ENCODE measurements around the gene CASK.

Gene CASK

GRCh38 chrX:41827886-41828285 lies 95.5 kb downstream of the CASK start:
- no peak for DNase-seq

GRCh38 chrX:41825796-41826195 lies 97.6 kb downstream of the CASK start:
- DNase-seq, result no peak

DNA sequence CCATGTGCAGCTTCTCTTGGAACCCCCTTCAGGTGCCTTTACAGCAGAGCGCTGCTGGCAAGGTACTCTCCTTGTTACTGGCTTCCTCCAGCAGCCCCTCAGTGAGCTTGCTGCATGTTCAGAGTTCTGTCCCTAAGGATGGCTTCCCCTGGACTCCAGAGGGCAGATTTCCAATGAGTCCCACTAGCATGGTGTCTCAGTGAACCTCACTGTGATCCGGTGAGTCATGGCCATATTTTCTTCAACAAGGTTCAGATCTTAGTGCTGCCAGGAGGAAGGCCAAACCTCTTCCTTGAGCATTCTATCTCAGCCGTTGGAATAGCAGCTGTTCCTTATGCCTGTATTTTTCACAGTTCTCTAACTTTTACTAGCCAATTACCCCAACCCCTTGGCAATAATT lies 98.8 kb downstream of the CASK start:
- DNase-seq, result no peak

GRCh38 chrX:41823402-41823801 lies 100.0 kb downstream of the CASK start:
- no peak for DNase-seq

DNA sequence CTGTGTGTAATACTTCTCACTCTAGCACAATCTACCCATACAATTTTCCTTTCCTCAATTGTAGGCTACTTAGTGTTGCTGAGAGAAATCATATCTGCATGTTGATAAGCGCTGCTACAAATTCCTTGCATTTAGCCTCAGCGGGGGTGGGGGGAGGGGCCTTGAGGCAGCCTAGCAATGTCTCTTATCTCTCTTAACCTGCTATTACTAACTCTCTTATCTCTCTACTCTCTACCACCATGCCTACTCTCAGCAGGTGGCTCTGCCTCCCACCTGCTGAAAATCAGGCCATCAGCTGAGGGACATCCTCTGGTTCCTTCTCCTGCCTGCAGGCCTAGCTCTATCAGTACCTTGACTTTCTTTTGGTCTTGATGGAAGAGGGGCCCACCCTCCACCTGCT lies 100.5 kb downstream of the CASK start:
- DNase-seq, result no peak

DNA sequence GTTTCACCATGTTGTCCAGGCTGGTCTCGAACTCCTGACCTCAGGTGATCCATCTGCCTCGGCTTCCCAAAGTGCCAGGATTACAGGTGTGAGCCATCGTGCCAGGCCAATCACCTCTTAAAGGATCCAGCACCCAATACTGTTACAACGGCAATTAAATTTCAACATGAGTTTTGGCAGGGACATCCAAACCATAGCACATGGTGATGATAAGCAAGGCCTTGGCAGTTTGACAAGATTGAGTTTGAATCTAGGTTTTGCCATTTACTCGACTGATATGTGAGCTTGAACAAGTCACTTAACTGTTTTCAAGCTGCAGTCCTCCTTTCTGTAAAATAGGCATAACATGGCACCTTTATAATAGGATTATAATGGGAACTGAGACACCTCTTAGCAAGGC lies 115.3 kb downstream of the CASK start:
- no peak for DNase-seq

DNA sequence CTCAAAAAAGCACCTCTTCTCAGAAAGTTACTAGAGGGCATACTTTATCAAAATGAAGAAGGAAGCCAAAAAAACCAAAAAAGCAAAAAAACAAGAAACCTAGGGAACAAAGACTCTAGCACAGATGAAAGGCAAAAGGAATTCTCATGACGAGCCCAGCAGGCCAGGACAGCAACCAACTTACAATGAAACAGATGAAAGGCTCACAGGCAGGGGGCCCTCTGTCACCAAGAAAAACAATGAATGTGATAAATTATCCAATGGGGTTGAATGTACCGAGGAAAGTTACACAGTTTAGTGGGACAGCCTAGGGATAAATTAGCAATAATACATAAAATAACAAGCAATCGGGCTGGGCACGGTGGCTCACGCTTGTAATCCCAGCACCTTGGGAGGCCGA lies 120.4 kb downstream of the CASK start:
- DNase-seq, result no peak

- DNase-seq, result no peak
These were observed 123.7 kb downstream of the CASK start for GRCh38 chrX:41799661-41800060.

- DNase-seq, result no peak
These were observed 126.8 kb downstream of the CASK start for GRCh38 chrX:41796577-41796976.

DNA sequence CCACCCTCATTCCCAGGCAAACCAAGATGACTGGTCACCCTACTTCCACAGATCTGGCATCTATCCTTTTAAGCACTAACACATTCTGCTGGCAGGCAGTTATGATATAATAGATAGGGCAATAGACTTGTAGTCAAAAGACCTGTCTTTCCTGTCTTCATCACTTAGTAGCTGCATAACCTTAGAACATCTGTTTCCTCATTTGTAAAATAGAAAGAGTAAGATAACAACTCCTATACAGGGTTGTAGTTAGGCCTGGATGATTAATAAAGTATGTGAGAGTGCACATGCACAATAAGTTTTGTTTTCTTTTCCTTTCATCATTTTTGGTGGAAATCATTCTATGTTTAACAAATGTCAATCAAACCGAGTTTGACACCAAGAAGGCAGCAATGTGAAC lies 127.3 kb downstream of the CASK start:
- no peak for DNase-seq

DNA sequence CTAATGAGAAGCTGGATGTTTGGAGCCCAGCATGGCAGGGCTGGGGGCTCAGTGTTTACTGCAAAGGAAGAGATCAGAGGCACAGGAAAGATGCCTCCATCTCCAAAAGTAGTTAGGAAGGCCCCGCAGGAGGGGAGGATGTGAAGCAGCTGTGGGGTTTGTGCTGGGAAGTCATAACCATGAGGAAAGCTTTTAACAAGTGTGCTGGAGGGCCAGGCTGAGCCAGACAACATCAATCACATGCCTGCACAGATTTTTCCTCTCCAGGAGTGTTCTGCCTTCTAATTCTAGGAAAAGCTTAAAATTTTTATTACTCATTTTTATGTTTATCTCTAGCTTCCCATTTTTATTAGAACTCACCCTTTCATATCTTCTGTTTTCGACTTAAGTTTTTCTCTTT lies 134.0 kb downstream of the CASK start:
- DNase-seq, result no peak

DNA sequence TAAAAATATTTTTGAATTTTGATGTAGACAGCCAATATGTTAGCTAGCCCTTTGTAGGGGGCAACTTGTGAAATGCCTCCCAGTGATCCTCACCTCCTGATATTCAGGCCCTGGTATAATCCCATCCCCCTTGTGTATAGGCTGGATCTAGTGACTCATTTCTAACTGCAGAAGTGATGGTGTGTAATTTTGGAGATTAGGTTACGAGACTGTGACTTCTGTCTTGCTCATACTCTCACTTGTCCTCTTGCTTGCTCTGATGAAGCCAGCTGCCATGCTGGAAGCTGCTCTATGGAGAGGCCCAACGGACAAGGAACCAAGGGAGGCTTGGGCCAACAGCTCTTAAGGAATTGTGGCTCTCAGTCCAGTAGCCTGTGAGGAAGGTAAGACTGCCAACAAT lies 137.7 kb downstream of the CASK start:
- DNase-seq, result no peak

GRCh38 chrX:41781500-41781899 lies 141.9 kb downstream of the CASK start:
- DNase-seq, result no peak

DNA sequence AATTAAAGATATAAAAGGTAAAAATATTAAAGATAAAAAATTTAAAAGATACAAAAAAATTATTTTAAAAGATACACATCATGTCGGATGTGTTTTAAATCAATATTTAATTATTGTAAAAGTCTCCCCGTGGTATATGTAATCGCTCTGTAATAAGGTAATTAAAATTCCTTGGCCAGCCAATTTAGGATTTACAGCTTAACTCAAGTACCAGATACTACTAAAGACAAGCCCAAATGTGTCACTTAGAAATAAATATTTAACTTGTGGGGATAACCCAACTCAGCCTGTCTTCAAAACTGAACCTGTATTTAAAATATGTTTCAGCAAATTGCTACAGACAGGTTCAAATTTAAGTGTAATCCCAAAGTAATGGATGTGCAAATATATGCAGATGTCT lies 143.4 kb downstream of the CASK start:
- DNase-seq, result no peak

- DNase-seq, result no peak
These were observed 144.3 kb downstream of the CASK start for GRCh38 chrX:41779030-41779564.

DNA sequence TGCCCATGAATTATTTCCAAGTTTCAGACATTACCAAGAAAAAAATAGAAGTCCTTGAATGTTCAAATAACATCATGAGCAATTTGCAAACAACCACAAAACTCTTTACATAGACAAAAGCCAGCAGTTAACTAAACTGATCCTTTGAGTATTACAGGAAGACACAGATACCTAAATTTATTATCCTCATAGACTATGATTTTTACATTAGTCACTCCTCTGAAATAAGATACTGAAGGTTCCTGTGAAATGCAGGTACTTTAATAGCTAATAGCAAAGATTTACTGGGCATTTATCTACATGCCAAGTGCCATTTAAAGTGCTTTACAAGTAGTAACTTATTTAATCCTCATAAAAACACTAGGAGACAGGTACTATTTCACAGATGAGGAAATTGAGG lies 161.7 kb downstream of the CASK start:
- DNase-seq, result no peak

DNA sequence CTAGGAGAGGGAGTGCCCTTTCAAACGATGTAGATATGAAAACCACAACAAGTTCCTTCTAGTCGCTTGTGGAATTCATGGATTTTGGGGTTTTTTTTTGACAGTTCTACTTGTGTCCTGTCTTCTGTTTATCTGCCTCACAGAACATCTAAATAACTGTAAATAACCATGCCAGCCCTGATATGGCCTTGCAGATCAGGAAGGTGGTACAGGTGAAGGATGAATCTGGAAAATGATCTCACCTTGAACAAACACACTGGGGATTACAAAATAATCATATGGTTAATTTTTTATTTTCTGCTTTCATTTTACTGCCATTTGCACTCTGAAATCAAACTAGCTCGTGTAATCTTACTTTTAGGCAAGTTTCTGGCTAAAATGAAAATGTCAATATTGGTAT lies 162.2 kb downstream of the CASK start:
- no peak for DNase-seq

DNA sequence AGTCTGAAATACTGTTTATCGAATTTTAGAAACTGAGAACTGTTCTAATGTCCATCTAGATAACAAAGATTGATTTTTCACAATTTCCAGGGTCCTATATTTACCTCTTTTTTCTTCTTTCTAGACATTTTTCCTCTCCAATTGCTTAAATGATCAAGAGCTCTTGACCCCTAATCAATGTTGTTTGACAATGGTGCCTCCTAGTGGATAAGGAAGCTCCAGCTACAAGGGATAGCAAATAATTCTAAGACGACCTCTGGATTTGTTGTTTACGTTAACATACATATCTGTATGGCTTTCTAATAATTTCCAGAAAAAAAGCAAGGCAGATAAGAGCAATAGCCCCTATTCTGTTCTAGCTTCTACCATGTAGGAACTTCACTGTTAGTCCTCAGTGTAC lies 163.5 kb downstream of the CASK start:
- no peak for DNase-seq

DNA sequence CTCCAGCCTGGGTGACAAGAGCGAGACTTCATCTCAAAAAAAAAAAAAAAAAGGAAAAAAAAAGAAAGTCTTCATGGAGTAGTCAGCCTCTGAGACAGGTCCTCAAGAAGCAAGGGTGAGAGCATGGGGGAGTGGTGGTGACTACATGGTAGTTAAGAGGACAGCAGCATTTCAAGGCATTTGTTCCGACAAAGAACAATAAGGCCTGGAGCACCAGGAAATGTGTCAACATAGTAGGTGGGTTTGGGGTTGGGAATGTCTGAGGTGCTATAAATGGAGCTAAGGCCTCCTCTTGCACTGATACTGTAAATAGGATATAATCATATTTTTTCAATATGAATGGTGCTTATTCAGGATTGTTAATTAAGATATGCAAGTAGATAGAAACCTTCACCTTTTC lies 165.0 kb downstream of the CASK start:
- DNase-seq, result no peak

DNA sequence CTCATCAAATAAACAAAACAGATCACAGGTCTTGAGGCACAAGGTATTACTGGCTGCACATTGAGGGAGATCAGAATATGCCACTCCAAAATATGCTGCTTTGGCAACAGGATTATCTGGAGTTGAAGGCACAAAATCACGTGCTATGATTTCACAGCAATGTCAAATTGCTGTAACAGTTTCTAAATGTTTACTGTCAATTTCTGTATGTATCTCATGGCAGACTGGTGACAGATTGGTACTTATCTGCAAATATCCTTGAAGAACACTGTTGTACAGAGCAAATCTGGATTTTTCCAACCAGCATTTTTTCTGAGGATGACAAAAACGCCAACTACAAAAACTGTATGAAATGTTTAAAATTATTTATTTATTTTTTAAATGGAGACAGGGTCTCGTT lies 172.6 kb downstream of the CASK start:
- DNase-seq, result no peak

DNA sequence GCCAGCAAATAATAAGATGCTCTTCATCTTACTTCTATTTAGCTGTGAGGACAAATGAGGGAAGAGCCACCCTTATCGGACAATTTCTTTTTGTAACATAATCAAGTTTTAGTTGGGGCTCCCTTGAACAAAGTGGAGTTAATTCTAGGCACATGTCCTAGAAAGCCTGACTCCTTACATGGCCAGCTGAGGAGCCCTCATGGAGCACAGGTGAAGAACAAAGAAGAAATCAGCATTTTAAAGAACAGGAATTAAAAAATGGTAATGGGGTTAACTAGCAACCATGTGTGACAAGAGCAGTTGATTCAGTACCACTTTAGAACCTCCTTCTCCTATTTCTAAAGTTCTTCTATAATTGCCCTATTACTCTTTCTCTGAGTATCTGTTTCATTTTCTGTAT lies 183.5 kb downstream of the CASK start:
- DNase-seq, result no peak

GRCh38 chrX:41737065-41737464 lies 186.3 kb downstream of the CASK start:
- no peak for DNase-seq

DNA sequence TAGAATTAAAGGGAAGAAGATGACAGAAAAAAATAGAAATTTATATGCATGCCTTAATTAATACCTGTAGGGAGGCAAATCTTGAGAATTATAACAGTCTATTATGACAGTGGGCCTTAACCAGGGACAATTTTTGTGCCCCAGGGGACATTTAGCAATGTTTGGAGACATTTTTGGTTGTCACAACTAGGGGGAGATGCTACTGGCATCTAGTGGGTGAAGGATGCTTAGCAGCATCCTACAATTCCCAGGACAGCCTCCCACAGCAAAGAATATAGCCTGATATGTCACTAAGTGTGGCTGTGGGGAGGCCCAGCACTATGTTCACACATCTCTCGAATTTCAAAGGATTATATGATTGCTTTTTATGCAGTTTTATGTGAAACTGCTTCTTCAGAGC lies 188.8 kb downstream of the CASK start:
- DNase-seq, result no peak

DNA sequence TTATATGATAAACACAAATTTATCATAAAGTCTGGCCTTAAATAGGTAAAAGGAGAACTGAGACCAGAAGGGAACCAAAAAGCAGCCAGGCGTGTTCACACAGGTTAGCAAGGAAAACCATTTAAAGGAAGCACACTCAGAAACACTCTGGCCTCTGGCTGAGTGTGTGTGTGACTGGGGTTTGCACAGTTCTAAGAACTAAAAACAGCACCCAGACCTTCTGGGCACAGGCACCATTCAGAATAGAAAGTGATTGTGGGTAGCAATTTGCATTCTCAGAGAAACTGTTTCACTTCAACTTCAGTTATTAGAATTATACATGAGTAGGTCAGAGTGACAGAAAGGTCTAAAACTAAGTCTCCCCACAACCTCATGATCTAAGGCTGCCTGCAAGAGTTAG lies 189.4 kb downstream of the CASK start:
- no peak for DNase-seq

DNA sequence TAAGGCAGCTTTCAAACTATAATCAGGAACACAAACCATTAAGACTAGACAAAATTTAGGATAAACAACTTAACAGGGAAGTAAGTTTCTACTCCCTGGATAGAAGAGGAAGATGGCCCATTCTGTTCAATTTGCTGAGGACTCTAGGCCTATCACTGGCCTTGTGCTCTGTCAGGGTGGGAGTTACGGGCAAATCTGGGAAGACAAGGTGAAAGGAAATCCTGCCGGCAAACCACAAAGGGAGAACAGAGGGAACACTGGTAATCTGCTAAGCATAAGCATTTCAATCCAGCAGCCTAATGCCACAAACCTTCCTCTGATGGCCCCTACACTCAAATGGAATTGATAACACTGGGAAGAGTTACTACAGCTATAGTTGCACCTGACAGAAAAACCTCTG lies 191.1 kb downstream of the CASK start:
- no peak for DNase-seq

- no peak for DNase-seq
These were observed 193.3 kb downstream of the CASK start for GRCh38 chrX:41730081-41730480.
